ENCODE measurements around the gene PDE3A. TPM values are rescaled to one million over a fixed set of nuclear protein-coding genes. Genes with fewer than 3 reads are reported as not detected.

Gene PDE3A
- total RNA-seq, 1 donor from 2014 or later: 1.3 TPM

DNA sequence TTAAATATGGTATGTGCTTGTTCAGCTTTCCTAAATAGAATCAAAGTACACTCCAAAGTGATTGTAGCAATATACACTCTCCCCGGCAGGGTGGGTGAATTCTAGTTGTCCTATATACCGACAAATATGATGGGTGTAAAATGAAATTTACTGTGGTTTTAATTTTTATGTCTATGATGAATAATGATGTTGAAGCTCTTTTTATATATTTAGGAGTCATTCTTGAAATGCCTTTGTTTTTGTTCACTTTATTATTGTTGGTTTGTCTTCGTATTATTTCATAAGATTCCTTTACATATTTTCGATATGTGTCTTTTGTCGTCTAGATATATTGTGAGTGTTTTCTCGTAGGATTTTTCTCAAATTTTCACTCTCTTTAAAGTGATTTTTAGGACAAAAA, 105.7 kb downstream of the PDE3A start:
- H3K9me3 Mint-ChIP-seq (ENCODE audit: unreplicated experiment): no peaks in the 10 kb centered on the region
- TF ChIP-seq, protein P1, sequence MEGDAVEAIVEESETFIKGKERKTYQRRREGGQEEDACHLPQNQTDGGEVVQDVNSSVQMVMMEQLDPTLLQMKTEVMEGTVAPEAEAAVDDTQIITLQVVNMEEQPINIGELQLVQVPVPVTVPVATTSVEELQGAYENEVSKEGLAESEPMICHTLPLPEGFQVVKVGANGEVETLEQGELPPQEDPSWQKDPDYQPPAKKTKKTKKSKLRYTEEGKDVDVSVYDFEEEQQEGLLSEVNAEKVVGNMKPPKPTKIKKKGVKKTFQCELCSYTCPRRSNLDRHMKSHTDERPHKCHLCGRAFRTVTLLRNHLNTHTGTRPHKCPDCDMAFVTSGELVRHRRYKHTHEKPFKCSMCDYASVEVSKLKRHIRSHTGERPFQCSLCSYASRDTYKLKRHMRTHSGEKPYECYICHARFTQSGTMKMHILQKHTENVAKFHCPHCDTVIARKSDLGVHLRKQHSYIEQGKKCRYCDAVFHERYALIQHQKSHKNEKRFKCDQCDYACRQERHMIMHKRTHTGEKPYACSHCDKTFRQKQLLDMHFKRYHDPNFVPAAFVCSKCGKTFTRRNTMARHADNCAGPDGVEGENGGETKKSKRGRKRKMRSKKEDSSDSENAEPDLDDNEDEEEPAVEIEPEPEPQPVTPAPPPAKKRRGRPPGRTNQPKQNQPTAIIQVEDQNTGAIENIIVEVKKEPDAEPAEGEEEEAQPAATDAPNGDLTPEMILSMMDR (IDR thresholded peaks at IDR 0.05; ENCODE audit: partially characterized antibody, unreplicated experiment): no peak
- peaks cover 26% of the 10 kb centered on the region for H3K4me1 Mint-ChIP-seq (ENCODE audit: low read depth, unreplicated experiment)
- no peaks in the 10 kb centered on the region for H3K36me3 Mint-ChIP-seq (ENCODE audit: unreplicated experiment)
- no peak overlapping the region for H3K27ac Mint-ChIP-seq (ENCODE audit: unreplicated experiment)
- H3K27me3 Mint-ChIP-seq (ENCODE audit: unreplicated experiment): no peaks in the 10 kb centered on the region
- no peak overlapping the region for H3K4me3 Mint-ChIP-seq (ENCODE audit: unreplicated experiment)
- no peak for DNase-seq

DNA sequence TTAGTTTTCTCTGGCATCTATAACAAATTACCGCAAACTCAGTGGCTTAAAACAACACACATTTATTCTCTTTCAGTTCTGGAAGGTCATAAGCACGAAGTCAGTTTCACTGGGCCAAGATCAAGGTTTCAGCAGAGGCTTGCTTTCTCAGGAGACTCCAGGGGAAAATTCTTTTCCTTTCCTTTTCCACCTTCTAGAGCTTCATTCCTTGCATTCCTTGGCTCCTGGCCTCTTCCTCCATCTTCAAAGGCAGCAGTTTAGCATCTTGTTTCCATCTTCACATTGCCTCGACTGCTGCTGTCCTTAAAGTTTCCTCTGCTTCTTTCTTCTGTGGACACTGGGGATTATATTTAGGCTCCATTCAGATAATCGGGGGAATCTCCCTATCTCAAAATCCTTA, 106.1 kb downstream of the PDE3A start:
- TF ChIP-seq, protein P1 (IDR thresholded peaks at IDR 0.05; ENCODE audit: partially characterized antibody, unreplicated experiment): no peak
- Mint-ChIP-seq H3K9me3 (ENCODE audit: unreplicated experiment) (no peaks in the 10 kb centered on the region), H3K4me1 (ENCODE audit: low read depth, unreplicated experiment) (peaks cover 24% of the 10 kb centered on the region), H3K27me3 (ENCODE audit: unreplicated experiment) (no peaks in the 10 kb centered on the region), H3K36me3 (ENCODE audit: unreplicated experiment) (no peaks in the 10 kb centered on the region), H3K27ac (ENCODE audit: unreplicated experiment) (no peak overlapping the region), H3K4me3 (ENCODE audit: unreplicated experiment) (no peak overlapping the region)
- DNase-seq: no peak

DNA sequence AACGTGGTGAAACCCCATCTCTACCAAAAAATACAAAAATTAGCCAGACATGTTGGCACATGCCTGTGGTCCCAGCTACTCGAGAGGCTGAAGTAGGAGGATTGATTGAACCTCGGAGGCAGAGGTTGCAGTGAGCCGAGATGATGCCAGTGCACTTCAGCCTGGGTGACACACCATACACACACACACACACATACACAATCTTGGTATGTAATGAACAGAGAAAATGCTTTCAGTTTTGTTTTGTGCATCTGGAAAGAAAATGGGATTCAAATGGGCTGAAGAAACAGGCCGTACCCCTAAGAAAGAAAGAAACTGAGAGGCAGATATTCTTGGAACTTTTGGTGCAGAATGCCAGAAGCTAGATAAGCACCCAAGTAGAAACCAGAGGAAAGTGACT, 107.2 kb downstream of the PDE3A start:
- no peak for DNase-seq
- Mint-ChIP-seq H3K27me3 (ENCODE audit: unreplicated experiment) (no peaks in the 10 kb centered on the region), H3K27ac (ENCODE audit: unreplicated experiment) (no peak overlapping the region), H3K4me3 (ENCODE audit: unreplicated experiment) (no peak overlapping the region), H3K36me3 (ENCODE audit: unreplicated experiment) (no peaks in the 10 kb centered on the region), H3K4me1 (ENCODE audit: low read depth, unreplicated experiment) (peaks cover 24% of the 10 kb centered on the region), H3K9me3 (ENCODE audit: unreplicated experiment) (no peaks in the 10 kb centered on the region)
- TF ChIP-seq, protein P1 (IDR thresholded peaks at IDR 0.05; ENCODE audit: partially characterized antibody, unreplicated experiment): no peak

DNA sequence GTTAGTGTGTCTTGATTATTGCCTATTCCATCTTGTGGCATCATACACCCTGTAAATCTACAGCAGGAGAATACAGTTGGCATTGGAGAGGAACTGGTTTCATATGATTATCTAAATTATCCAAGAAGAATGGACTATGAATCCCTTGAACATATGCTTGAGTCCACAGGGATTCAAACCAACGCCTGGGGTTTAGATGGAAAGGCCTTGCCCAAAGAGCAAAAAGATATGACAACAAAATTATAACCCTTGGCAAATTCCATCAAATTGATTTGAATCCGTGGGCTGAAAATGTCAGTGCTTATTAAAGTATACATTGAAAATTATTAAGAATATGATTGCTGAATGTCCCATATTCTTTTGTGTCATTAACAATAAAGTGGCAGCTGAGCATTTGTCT, 108.2 kb downstream of the PDE3A start:
- Mint-ChIP-seq H3K9me3 (ENCODE audit: unreplicated experiment) (no peaks in the 10 kb centered on the region), H3K4me1 (ENCODE audit: low read depth, unreplicated experiment) (peaks cover 24% of the 10 kb centered on the region), H3K4me3 (ENCODE audit: unreplicated experiment) (peak overlapping the region; percentile 36), H3K27me3 (ENCODE audit: unreplicated experiment) (no peaks in the 10 kb centered on the region), H3K27ac (ENCODE audit: unreplicated experiment) (peak overlapping the region; percentile 74), H3K36me3 (ENCODE audit: unreplicated experiment) (no peaks in the 10 kb centered on the region)
- TF ChIP-seq, protein P1 (IDR thresholded peaks at IDR 0.05; ENCODE audit: partially characterized antibody, unreplicated experiment): no peak
- DNase-seq: no peak

DNA sequence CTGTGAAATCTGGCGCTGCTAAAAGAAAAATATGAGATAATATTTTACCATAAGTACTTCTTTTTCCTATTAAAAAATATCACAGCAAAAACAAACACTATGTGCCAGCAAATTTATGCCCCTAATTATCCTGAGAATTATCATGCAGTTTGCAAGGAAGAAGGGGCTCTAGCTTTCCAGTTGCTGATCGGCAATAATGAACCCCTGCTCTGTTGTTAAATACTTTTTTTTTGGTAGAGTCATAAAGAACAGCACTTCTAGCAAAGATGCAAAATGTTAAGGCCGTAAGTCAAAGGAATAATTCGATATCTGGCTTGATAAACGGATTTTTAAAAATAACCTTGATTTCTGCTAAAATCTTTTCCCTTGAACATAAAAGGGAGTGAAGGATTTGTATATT, 108.9 kb downstream of the PDE3A start:
- H3K27ac Mint-ChIP-seq (ENCODE audit: unreplicated experiment): peak overlapping the region; percentile 74
- TF ChIP-seq, protein P1 (IDR thresholded peaks at IDR 0.05; ENCODE audit: partially characterized antibody, unreplicated experiment): no peak
- peaks cover 24% of the 10 kb centered on the region for H3K4me1 Mint-ChIP-seq (ENCODE audit: low read depth, unreplicated experiment)
- no peaks in the 10 kb centered on the region for H3K27me3 Mint-ChIP-seq (ENCODE audit: unreplicated experiment)
- H3K4me3 Mint-ChIP-seq (ENCODE audit: unreplicated experiment): no peak overlapping the region
- H3K36me3 Mint-ChIP-seq (ENCODE audit: unreplicated experiment): no peaks in the 10 kb centered on the region
- no peaks in the 10 kb centered on the region for H3K9me3 Mint-ChIP-seq (ENCODE audit: unreplicated experiment)
- no peak for DNase-seq

All from glutamatergic neuron (in vitro differentiated cells).